ENCODE measurements around the gene MRPL49. TPM values are rescaled to one million over a fixed set of nuclear protein-coding genes. Genes with fewer than 3 reads are reported as not detected.

MRPL49 gene
- total and polyA plus RNA-seq, 2 experiments from 2014 or later, result 27.7 to 61.9 TPM

GRCh38 chr11:65118097-65118837, 3.9 kb upstream of the MRPL49 start:
- no peak overlapping the region for H3K4me2 ChIP-seq
- H3K4me3 Mint-ChIP-seq, result peak overlapping the region; percentile 92
- peaks cover 29% of the 10 kb centered on the region for H3K4me1 Mint-ChIP-seq

More at GRCh38 chr11:65118097-65118837, 3.9 kb upstream of the MRPL49 start:
- no peak overlapping the region for H3K4me3 ChIP-seq
- peaks cover 12% of the 10 kb centered on the region for H4K20me1 ChIP-seq (replicated peaks; ENCODE audit: insufficient read depth)
- H3K9me3 Mint-ChIP-seq, result no peaks in the 10 kb centered on the region; the same call in 1 of the 3 replicates
- peaks cover 66% of the 10 kb centered on the region for H3K36me3 Mint-ChIP-seq (ENCODE audit: low read depth)
- H3K27ac ChIP-seq (ENCODE audit: low read depth), result peak overlapping the region; percentile 56
- peak overlapping the region; percentile 95 for H3K27ac Mint-ChIP-seq
- no peaks in the 10 kb centered on the region for H3K27me3 ChIP-seq (ENCODE audit: insufficient read depth)
- no peaks in the 10 kb centered on the region for H3K9me2 ChIP-seq (ENCODE audit: insufficient read depth)
- H3F3A ChIP-seq (replicated peaks; ENCODE audit: low read depth), result peaks cover 38% of the 10 kb centered on the region
- H3K79me2 ChIP-seq (replicated peaks; ENCODE audit: insufficient read depth), result peaks cover 38% of the 10 kb centered on the region
- no peak for DNase-seq (ENCODE audit: low spot score)
- H3K4me1 ChIP-seq (ENCODE audit: insufficient read depth), result peaks cover 16% of the 10 kb centered on the region
- peaks cover 18% of the 10 kb centered on the region for H3K36me3 ChIP-seq (ENCODE audit: insufficient read depth)
- H2AFZ ChIP-seq, result no peak overlapping the region
- TF ChIP-seq ZNF331 (CRISPR knock-in tag; IDR thresholded peaks at IDR 0.05; ENCODE audit: low read depth) (no peak), EZH2 (IDR thresholded peaks at IDR 0.05; ENCODE audit: low read depth, unreplicated experiment) (no peak), POLR2AphosphoS5 (IDR thresholded peaks at IDR 0.05; ENCODE audit: low read depth) (no peak; the same call in 1 of the 2 replicates), EZH2phosphoT487 (IDR thresholded peaks at IDR 0.05; ENCODE audit: unreplicated experiment) (no peak), ZNF462 (CRISPR knock-in tag; IDR thresholded peaks at IDR 0.05) (no peak), STAT1 (IDR thresholded peaks at IDR 0.05; ENCODE audit: unreplicated experiment) (no peak), REST (IDR thresholded peaks at IDR 0.05; ENCODE audit: unreplicated experiment) (no peak)
- peaks cover 41% of the 10 kb centered on the region for H3K27me3 Mint-ChIP-seq (ENCODE audit: insufficient read depth, low read depth, poor library complexity)
- ATAC-seq, result no peak
